ENCODE data around the gene WASF2. TPM values are rescaled to one million over a fixed set of nuclear protein-coding genes. Genes with fewer than 3 reads are reported as not detected.
"Not testable (repeated sequence)": the region's sequence is repeated elsewhere in the genome, so short reads cannot be mapped to it uniquely, and the experiment has no call there.

Gene WASF2
- total RNA-seq, 1 donor from 2014 or later: 189 TPM

GRCh38 chr1:27505420-27505680 lies 15.4 kb upstream of the WASF2 start:
- H3K27ac Mint-ChIP-seq (ENCODE audit: unreplicated experiment): peak overlapping the region; percentile 96
- H3K36me3 Mint-ChIP-seq (ENCODE audit: unreplicated experiment): no peaks in the 10 kb centered on the region
- H3K4me1 Mint-ChIP-seq (ENCODE audit: unreplicated experiment): peaks cover 50% of the 10 kb centered on the region

GRCh38 chr1:27504588-27505419 lies 14.8 kb upstream of the WASF2 start:
- no peaks in the 10 kb centered on the region for H3K9me3 Mint-ChIP-seq (ENCODE audit: unreplicated experiment)

More at GRCh38 chr1:27505420-27505680, 15.4 kb upstream of the WASF2 start:
- H3K9me3 Mint-ChIP-seq (ENCODE audit: unreplicated experiment): no peaks in the 10 kb centered on the region
- TF ChIP-seq CTCF (IDR thresholded peaks at IDR 0.05): no peak
- no peaks in the 10 kb centered on the region for H3K27me3 Mint-ChIP-seq (ENCODE audit: unreplicated experiment)
- H3K4me3 Mint-ChIP-seq (ENCODE audit: unreplicated experiment): no peak overlapping the region
- DNase-seq (ENCODE audit: extremely low spot score, unreplicated experiment): no peak

GRCh38 chr1:27503844-27504587 lies 14.0 kb upstream of the WASF2 start:
- Mint-ChIP-seq H3K4me1 (ENCODE audit: unreplicated experiment) (peaks cover 48% of the 10 kb centered on the region), H3K36me3 (ENCODE audit: unreplicated experiment) (no peaks in the 10 kb centered on the region), H3K9me3 (ENCODE audit: unreplicated experiment) (no peaks in the 10 kb centered on the region)

More at GRCh38 chr1:27504588-27505419, 14.8 kb upstream of the WASF2 start:
- Mint-ChIP-seq H3K4me1 (ENCODE audit: unreplicated experiment) (peaks cover 49% of the 10 kb centered on the region), H3K36me3 (ENCODE audit: unreplicated experiment) (no peaks in the 10 kb centered on the region), H3K4me3 (ENCODE audit: unreplicated experiment) (no peak overlapping the region), H3K27ac (ENCODE audit: unreplicated experiment) (peak overlapping the region; percentile 96), H3K27me3 (ENCODE audit: unreplicated experiment) (no peaks in the 10 kb centered on the region)
- no peak for TF ChIP-seq CTCF (IDR thresholded peaks at IDR 0.05)
- peak; percentile 91 for DNase-seq (ENCODE audit: extremely low spot score, unreplicated experiment)

GRCh38 chr1:27503033-27503432 lies 13.1 kb upstream of the WASF2 start:
- no peaks in the 10 kb centered on the region for H3K36me3 Mint-ChIP-seq (ENCODE audit: unreplicated experiment)
- H3K4me1 Mint-ChIP-seq (ENCODE audit: unreplicated experiment): peaks cover 49% of the 10 kb centered on the region
- H3K4me3 Mint-ChIP-seq (ENCODE audit: unreplicated experiment): no peak overlapping the region
- no peak for TF ChIP-seq CTCF (IDR thresholded peaks at IDR 0.05)
- H3K27me3 Mint-ChIP-seq (ENCODE audit: unreplicated experiment): no peaks in the 10 kb centered on the region
- peak overlapping the region; percentile 96 for H3K27ac Mint-ChIP-seq (ENCODE audit: unreplicated experiment)
- no peak for DNase-seq (ENCODE audit: extremely low spot score, unreplicated experiment)
- no peaks in the 10 kb centered on the region for H3K9me3 Mint-ChIP-seq (ENCODE audit: unreplicated experiment)

More at GRCh38 chr1:27503844-27504587, 14.0 kb upstream of the WASF2 start:
- DNase-seq (ENCODE audit: extremely low spot score, unreplicated experiment): peak; percentile 92
- Mint-ChIP-seq H3K27me3 (ENCODE audit: unreplicated experiment) (no peaks in the 10 kb centered on the region), H3K4me3 (ENCODE audit: unreplicated experiment) (peak overlapping the region; percentile 39), H3K27ac (ENCODE audit: unreplicated experiment) (peak overlapping the region; percentile 96)
- TF ChIP-seq CTCF (IDR thresholded peaks at IDR 0.05): no peak

- H3K27ac Mint-ChIP-seq (ENCODE audit: unreplicated experiment); H3K9me3 Mint-ChIP-seq (ENCODE audit: unreplicated experiment); H3K36me3 Mint-ChIP-seq (ENCODE audit: unreplicated experiment); H3K4me3 Mint-ChIP-seq (ENCODE audit: unreplicated experiment); H3K27me3 Mint-ChIP-seq (ENCODE audit: unreplicated experiment); DNase-seq (ENCODE audit: extremely low spot score, unreplicated experiment): not testable (repeated sequence)
- peaks cover 53% of the 10 kb centered on the region for H3K4me1 Mint-ChIP-seq (ENCODE audit: unreplicated experiment)
These were observed 11.2 kb upstream of the WASF2 start for GRCh38 chr1:27501159-27501558.

Measured in osteocyte (in vitro differentiated cells).